ENCODE measurements around the gene CPVL.
A peak's percentile ranks its signal among the peaks of the same experiment; 100 is the strongest.
"Not testable (repeated sequence)": the region's sequence is repeated elsewhere in the genome, so short reads cannot be mapped to it uniquely, and the experiment has no call there.

The CPVL gene

GRCh38 chr7:29116361-29117200, 29.8 kb downstream of the CPVL start:
- DNase-seq, result peak; percentile 90

GRCh38 chr7:29115753-29116152, 30.6 kb downstream of the CPVL start:
- peak; percentile 59 for DNase-seq

GRCh38 chr7:29115130-29115687, 31.1 kb downstream of the CPVL start:
- peak; percentile 85 for DNase-seq

- peak; percentile 25 for DNase-seq
Measured at GRCh38 chr7:29114266-29114665, 32.1 kb downstream of the CPVL start.

- peak; percentile 75 for DNase-seq
Measured at GRCh38 chr7:29113384-29114102, 32.8 kb downstream of the CPVL start.

GRCh38 chr7:29112721-29113120, 33.6 kb downstream of the CPVL start:
- no peak for DNase-seq

- peak; percentile 59 for DNase-seq
Measured at GRCh38 chr7:29109899-29110298, 36.4 kb downstream of the CPVL start.

- DNase-seq, result peak; percentile 59
Measured at GRCh38 chr7:29109358-29109757, 37.0 kb downstream of the CPVL start.

DNA sequence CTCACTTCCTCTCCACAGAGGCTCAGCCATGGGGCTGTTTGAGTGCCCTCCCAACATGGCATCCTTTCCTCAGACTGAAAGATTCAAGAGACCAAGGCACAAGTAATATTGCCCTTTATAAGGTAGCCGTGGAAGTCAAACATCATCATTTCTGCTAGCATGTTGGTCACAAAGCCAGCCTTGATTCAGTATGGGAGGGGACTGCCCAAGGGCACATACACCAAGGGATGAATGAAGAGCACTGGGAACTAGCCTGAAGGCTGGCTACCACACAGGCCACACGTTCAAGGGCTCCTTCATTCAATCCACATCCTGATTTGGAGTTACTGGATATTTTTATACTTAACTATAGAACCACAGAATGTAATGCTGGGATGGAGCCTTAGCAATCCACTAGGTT, 39.3 kb downstream of the CPVL start:
- DNase-seq, result no peak

- no peak for DNase-seq
Measured at GRCh38 chr7:29106669-29106988, 39.7 kb downstream of the CPVL start.

GRCh38 chr7:29105752-29106668, 40.3 kb downstream of the CPVL start:
- DNase-seq, result peak; percentile 87

DNA sequence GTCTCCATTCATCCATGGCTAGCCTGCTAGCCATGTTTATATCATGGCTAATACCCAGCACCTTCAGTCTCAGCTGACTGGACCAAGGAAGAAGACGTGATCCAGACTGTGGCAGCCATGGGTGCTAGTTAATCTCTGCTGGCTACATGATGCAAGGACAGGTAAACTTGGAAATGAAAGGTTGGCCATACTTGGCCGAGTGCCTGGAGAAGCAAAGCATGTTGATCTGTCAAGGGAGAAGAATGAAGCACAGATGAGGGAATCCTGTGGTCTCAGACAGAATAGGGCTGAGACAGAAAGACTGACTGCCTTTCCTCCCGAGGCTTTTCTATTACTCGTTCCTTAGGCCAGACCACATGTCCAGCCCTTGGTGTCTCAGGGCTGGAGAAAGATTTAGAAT, 41.1 kb downstream of the CPVL start:
- DNase-seq, result peak; percentile 74

DNA sequence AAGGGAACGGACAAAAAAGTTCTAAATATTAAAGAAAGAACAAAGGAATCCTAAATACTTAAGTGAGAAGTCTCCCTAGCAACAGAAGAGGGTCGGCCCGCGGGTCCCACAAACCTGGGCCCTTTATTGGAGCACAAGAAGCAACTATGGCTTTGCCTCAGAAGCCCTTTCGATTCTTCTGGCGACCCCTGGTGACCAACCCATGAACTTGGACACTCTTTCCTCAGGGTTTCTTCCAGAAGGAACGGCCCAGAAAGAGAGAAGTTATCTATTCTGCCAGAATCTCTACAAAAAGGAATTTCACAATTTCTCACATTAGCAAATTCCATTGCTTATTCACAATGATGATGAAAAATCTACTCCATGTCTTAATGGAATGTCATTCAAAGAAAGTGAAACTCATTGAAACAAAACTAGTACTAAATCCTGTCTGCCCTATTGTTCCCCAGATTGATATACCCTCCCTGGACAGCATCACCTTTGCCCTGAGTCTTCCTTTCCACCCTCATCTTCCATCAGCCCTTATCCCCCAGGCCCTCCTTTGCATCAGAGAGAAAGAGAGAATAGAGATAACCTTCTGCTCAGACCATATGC, 43.7 kb downstream of the CPVL start:
- DNase-seq, result peak; percentile 84

DNA sequence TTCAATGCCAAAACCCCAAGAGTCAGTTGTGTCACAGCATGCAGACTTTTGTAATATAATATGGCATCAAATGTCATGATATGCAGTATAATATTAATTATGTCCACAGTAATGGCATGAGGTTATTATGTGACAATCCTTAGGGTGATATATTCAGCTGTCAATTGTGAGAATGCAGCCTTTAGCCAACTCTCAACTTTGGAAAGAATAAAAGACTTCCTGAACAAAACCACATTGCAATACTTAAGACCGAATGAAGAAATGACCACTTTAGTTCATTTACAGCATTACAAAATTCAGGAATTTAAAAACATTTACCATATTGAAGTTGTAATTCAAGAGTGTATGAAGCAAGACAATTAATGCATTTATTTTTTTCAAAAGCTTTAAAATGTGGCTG, 45.4 kb downstream of the CPVL start:
- DNase-seq, result no peak

DNA sequence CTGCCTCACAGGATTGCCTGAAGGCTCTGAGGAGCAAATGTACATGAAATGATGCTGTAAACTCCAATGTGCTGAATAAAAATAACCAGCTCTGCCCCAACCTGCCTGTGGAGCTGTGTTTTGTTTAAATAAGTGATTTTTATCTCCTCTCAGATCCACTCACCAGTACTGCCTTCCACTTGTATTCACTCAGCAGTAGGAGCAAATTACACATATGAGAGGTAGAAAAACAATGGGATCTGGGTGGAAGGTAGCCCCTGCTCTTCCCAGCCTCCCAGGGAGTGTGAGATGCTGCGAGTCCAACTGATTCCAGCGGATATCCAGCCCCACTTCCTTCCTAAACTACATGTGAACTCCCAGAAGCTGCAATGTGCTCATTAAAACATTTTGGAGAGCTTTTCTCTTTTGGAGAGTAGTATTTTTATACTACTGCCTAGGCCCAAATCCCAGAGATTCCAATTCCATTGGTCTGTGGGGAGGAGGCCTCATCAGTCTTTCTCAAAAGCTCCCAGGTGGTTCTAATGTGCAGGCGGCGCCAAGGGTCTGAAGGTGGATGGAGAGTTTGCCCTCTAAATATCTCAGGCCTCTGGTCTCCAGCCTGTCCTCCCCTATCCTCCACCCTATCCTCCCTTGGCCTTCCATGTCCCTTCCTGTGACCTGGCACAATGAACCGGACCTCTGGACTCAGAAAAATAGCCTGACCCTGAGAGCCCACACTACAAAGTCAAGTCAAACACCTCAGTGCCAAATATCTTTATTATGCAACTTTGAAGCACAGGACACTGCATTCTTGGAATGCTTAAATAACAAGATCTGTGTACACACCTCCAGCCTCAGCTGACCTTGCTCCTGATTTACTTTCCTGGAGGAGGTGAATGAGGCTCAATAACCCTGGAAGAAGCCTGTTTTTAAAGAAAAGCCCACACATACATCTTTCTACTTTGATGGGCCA, 46.2 kb downstream of the CPVL start:
- no peak for DNase-seq

GRCh38 chr7:29096446-29096730, 49.9 kb downstream of the CPVL start:
- no peak for DNase-seq

- no peak for DNase-seq
Measured at GRCh38 chr7:29095631-29096445, 50.5 kb downstream of the CPVL start.

DNA sequence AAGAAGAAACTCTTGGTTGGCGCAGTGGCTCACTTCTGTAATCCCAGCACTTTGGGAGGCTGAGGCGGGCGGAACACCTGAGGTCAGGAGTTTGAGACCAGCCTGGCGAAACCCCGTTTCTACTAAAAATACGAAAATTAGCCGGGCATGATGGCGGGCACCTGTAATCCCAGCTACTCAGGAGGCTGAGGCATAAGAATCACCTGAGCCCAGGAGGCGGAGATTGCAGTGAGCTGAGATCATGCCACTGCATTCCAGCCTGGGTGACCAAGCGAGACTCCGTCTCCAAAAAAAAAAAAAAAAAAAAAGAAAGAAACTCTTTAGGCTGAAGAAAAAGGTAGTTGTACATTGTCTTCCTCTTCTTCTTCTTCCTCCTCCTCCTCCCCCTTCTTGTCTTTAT, 53.2 kb downstream of the CPVL start:
- not testable (repeated sequence) for DNase-seq

DNA sequence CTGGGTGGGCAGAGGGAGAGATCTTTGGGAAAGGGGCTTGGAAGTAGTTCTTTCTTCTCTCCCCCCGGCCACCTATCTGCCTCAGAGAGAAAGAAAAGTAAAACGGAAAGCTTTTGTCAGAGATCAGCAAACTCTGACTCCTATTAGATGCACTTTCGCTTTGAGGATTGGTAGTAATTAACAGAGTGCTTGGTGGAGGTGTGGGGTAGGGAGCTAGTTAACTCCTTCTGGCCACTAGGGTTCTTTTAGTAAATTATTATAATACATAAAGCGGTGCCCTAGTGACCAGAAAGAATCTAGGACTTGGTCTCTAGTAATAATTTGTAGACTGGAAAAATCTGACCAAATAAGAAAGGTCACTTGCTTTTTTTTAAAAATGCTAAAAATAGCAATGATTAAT, 54.6 kb downstream of the CPVL start:
- peak; percentile 82 for DNase-seq

- peak; percentile 100 for DNase-seq
Measured at GRCh38 chr7:29090836-29091601, 55.3 kb downstream of the CPVL start.
